ENCODE results near the gene C19orf81. TPM values are rescaled to one million over a fixed set of nuclear protein-coding genes. Genes with fewer than 3 reads are reported as not detected.

C19orf81 gene
- total and polyA plus RNA-seq, 9 of the 15 experiments (the other 6 are each of a cell fraction or from before 2014, with no cell fraction given): 2.5 to 42.9 (median 33.0) TPM; not detected in 4

- peak; percentile 85 for TF ChIP-seq VEZF1 (CRISPR knock-in tag; IDR thresholded peaks at IDR 0.05)
- TF ChIP-seq TRIM28 (IDR thresholded peaks at IDR 0.05): peak; percentile 78
- TF ChIP-seq NR2C1 (IDR thresholded peaks at IDR 0.05): peak; percentile 55; the same call in 1 of the 2 replicates
- TF ChIP-seq NR2C1 (tag; IDR thresholded peaks at IDR 0.05): no peak; the same call in 1 of the 2 replicates
- peak; percentile 97 for TF ChIP-seq HDAC3 (IDR thresholded peaks at IDR 0.05; ENCODE audit: borderline replicate concordance, partially characterized antibody)
- no peak for TF ChIP-seq ZNF384 (IDR thresholded peaks at IDR 0.05; ENCODE audit: low read depth, low read length)
- peak; percentile 94 for TF ChIP-seq ZBTB2 (IDR thresholded peaks at IDR 0.05)
- no peak for TF ChIP-seq RBM25 (IDR thresholded peaks at IDR 0.05; ENCODE audit: low read depth, low read length, severe bottlenecking)
- TF ChIP-seq ARID1B (IDR thresholded peaks at IDR 0.05): peak; percentile 100
- TF ChIP-seq ZNF766 (CRISPR knock-in tag; conservative IDR thresholded peaks at IDR 0.05): peak; percentile 89
- no peak for TF ChIP-seq ATF1 (CRISPR knock-in tag; IDR thresholded peaks at IDR 0.05)
- TF ChIP-seq ATF1 (tag; IDR thresholded peaks at IDR 0.05): peak; percentile 98
- TF ChIP-seq PYGO2 (tag; IDR thresholded peaks at IDR 0.05): peak; percentile 72; the same call in 1 of the 2 replicates
- TF ChIP-seq GABPB1 (CRISPR knock-in tag; IDR thresholded peaks at IDR 0.05): peak; percentile 50; the same call in 1 of the 2 replicates
- no peak for TF ChIP-seq HNRNPLL (IDR thresholded peaks at IDR 0.05; ENCODE audit: low read depth, low read length, poor library complexity, severe bottlenecking)
- TF ChIP-seq ZNF584 (CRISPR knock-in tag; IDR thresholded peaks at IDR 0.05; ENCODE audit: low read depth): peak; percentile 64
- peak; percentile 91 for TF ChIP-seq CREB1 (IDR thresholded peaks at IDR 0.05)
- TF ChIP-seq CREB1 (CRISPR knock-in tag; IDR thresholded peaks at IDR 0.05): peak; percentile 85
- TF ChIP-seq PHF8 (IDR thresholded peaks at IDR 0.05; ENCODE audit: borderline replicate concordance, low read length): no peak
- no peak for TF ChIP-seq BRF1 (IDR thresholded peaks at IDR 0.05; ENCODE audit: borderline replicate concordance, extremely low read depth, insufficient read length)
- no peak for TF ChIP-seq SMARCB1 (IDR thresholded peaks at IDR 0.05; ENCODE audit: insufficient read length, low read depth)
- no peak; the same call in 1 of the 2 replicates for TF ChIP-seq L3MBTL2 (IDR thresholded peaks at IDR 0.05)
- TF ChIP-seq BMI1 (IDR thresholded peaks at IDR 0.05; ENCODE audit: low read length): no peak
- TF ChIP-seq ZNF561 (CRISPR knock-in tag; conservative IDR thresholded peaks at IDR 0.05): no peak
- TF ChIP-seq RAD21 (CRISPR knock-in tag; conservative IDR thresholded peaks at IDR 0.05 in 1 of 2, IDR thresholded peaks at IDR 0.05 in 1 of 2): peak; percentile 16 to 29; a peak in 1 of 4 replicates
- TF ChIP-seq MIER1 (IDR thresholded peaks at IDR 0.05; ENCODE audit: low read depth): 0 out of 2 replicates have a peak, but pooled peaks have one; percentile 62
- peak; percentile 81 for TF ChIP-seq CEBPB (tag; IDR thresholded peaks at IDR 0.05)
These were observed 47.7 kb upstream of the C19orf81 start (continued) for GRCh38 chr19:50601407-50602088.

All from K562 (cell line).